Measurements from ENCODE around the gene SPIB. TPM values are rescaled to one million over a fixed set of nuclear protein-coding genes. Genes with fewer than 3 reads are reported as not detected.

The SPIB gene
- total RNA-seq, result not detected

GRCh38 chr19:50418176-50419021, at the start of gene SPIB:
TSS of gene SPIB (plus strand) at chr19:50418938. CDS start at chr19:50418963, 25 bp downstream.
- TF ChIP-seq CTCF (IDR thresholded peaks at IDR 0.05; ENCODE audit: low read depth), result no peak

GRCh38 chr19:50371914-50372475, 46.7 kb upstream of the SPIB start:
- TF ChIP-seq CTCF (IDR thresholded peaks at IDR 0.05; ENCODE audit: low read depth), result no peak

GRCh38 chr19:50376166-50377050, 42.3 kb upstream of the SPIB start, which contains the start of gene NR1H2:
TSS of gene NR1H2 (plus strand) at chr19:50376457. CDS start at chr19:50377606, 1,149 bp downstream.
- no peak for TF ChIP-seq CTCF (IDR thresholded peaks at IDR 0.05; ENCODE audit: low read depth)

- no peak for TF ChIP-seq CTCF (IDR thresholded peaks at IDR 0.05; ENCODE audit: low read depth)
Observed at GRCh38 chr19:50377051-50377461, 41.7 kb upstream of the SPIB start.

GRCh38 chr19:50377517-50377916, 41.2 kb upstream of the SPIB start:
- no peak for TF ChIP-seq CTCF (IDR thresholded peaks at IDR 0.05; ENCODE audit: low read depth)

GRCh38 chr19:50378169-50378862, 40.4 kb upstream of the SPIB start:
- no peak for TF ChIP-seq CTCF (IDR thresholded peaks at IDR 0.05; ENCODE audit: low read depth)

All from subcutaneous adipose tissue (tissue), 4 donors.